Femur (tissue), 1 donor: ENCODE data around the gene MOV10L1.

Experiments
- DNase-seq: peaks from one replicate; pipeline ENCODE4 v3.0.0-alpha.2; 2017

The MOV10L1 gene

DNA sequence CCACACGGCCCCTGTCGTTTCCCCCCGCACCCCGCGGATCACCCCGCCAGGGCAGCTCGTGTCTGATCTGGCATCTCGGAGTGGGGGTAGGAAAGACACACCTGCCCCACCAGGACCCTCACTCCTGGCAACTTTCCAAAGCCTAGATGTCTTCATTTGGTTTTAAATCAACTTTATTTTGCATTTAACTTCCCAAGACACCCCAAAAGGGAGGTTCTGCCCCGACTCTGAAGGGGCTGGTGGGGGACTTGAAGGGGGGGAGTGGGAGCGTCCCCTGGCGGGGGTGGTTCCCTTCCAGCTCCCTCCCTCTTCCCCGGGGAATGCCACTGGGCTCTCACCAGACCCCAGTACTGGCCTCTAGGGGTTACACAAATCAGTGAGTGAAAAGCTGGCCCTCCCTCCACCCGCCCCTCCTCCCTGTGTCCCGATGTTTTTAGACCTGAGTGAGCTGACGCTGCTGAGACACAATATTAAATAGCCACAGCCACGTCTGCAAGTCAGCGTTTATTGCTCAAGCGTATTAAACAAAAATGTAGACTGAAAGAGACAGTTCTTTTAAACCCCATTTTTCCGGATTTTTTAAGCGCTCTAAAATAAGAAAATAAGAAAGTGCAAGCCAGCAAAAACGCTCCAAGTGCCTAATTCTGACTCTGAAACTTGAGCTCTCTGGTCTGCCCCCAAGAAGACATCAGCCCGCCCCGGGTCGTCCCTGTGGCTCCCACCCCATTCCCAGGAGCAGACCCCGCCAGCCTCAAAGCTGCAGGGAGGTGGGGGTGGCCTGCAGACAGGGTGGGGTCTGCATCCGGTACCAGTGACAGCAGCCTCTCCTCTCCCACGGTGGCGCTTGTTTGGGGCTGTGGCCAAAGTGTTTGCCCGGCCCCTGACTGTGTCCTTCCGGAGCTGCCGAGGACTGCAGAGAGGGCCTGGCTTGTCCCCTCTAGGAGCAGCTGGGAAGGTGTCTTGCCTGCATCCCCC is 30.6 kb upstream of the MOV10L1 start:
- DNase-seq, result peak; percentile 67

DNA sequence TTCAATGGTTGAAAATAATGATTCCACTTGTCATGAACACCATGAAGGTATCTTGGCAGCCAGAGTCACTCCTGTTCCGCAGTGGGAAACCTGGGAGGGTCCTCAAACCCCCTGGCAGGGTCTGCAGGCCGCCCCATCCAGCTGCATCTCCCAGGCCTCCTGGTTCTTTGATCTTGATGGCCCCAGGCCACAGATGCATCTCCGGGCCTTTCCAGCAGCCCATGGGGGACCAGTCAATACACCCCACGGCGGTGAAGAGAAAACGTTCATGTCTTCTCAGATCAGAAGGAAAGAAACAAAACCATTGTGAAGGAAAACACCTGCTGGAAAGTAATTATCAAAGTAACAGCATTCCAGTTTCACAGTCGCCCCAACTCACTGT is 29.9 kb upstream of the MOV10L1 start:
- DNase-seq, result no peak

DNA sequence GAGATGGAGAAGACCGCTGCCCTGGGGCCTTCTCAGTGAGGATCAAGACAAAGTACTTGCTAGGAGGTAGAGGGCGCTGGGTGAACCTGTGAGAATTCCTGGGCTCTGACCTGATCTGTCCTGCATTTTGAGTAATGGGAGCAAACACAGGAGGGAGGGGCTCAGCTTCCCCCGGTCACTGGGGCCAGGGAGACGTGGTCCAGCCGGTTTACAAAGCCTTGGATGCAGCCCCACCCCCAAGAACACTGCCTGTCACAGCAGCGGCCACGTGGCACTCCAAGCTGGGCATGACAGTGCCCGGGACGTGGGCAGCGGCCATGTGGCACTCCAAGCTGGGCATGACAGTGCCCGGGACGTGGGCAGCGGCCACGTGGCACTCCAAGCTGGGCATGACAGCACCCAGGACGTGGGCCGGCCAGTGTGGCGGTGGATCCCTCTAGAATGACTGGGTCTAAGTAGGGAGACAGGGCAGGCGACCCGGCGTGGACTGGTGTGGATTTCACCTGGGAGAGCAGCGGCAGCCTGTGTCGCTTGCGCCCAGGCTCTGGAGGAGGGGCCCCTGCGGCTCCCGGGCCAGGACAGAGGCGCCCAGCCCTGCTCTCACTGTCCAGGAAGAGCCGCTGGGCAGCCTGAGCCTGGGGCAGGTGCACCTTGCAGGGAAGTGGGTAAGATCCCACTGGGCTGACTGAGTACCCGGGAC is 29.2 kb upstream of the MOV10L1 start:
- no peak for DNase-seq

DNA sequence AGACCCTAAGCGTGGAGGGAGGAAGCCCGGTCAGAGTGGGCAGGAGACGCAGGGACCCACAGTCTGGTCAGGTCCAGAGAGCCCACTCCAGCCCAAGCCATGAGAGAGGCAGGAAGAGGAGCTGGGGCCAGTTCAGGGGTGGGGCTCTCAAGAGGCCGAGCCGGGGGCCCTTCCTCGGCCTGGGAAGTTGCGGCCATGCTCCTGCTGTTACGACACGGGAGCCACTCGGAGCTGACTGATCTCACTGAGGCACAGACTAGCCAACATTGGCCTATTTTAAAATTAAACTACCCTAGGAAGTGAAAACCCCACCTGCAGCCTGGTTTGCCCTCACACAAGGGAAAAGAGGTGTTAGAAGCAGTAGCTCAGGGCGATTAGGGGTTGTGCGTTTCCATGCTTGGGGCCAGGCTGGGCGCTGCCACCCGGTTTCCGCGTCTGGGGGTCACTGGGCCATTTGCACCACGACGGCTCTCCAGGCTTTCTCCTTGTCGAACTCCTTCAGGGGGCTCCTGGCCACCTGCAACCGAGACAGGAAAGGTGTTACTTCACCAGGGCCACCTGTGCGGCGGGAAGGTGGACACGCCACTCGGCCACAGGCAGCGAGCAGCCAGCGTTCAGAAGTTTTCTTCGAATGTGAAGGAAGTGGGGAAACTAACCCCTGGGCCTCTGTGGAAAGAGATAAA is 28.5 kb upstream of the MOV10L1 start:
- DNase-seq, result no peak

DNA sequence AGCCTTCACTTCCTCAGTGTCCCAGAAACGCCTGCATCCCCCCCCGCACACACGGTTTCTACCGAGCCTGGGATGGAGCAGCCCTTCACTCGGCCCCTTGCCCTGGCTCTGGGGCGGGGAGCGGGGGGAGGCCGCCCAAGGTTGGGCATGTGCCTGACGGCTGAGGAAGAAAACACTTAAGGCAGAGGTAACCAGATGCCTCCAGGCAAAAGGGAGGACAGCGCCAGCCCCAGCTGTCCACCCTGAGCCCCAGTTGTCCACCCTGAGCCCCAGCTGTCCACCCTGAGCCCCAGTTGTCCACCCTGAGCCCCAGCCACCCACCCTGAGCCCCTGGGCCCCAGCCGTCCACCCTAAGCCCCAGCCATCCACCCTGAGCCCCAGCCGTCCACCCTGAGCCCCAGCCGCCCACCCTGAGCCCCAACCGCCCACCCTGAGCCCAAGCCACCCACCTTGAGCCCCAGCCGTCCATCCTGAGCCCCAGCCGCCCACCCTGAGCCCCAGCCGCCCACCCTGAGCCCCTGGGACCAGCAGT is 27.9 kb upstream of the MOV10L1 start:
- DNase-seq, result peak; percentile 14

DNA sequence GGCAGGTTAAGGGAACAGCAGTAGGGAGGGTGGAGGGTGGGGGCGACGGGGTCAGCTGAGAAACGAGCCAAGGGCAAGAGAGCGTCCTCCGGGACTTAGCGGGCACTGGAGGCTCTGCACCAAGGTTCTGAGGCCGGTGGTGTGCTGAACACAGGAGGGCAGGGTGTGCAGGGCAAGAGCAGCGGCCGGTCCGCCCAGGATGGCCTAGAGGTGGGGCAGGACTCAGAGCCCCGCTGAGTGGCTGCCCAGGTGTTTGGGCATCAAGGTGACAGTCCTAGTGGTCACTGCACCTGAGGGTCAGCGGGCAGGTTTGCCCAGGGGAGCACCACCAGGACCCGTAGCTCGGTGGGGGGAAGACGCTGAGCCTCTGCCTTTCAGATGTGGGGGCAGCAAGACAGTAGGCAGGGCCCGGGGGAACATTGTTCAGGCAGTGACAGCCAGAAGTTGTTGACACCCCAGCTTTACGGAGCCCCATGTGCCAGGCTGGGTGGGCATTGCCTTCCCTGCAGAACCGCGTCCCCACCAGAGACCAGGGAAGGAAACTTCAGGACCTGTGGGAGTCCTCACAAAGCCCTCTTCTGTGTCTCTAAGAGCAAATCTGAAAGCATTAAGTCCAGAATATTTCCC is 27.2 kb upstream of the MOV10L1 start:
- DNase-seq, result peak; percentile 17

DNA sequence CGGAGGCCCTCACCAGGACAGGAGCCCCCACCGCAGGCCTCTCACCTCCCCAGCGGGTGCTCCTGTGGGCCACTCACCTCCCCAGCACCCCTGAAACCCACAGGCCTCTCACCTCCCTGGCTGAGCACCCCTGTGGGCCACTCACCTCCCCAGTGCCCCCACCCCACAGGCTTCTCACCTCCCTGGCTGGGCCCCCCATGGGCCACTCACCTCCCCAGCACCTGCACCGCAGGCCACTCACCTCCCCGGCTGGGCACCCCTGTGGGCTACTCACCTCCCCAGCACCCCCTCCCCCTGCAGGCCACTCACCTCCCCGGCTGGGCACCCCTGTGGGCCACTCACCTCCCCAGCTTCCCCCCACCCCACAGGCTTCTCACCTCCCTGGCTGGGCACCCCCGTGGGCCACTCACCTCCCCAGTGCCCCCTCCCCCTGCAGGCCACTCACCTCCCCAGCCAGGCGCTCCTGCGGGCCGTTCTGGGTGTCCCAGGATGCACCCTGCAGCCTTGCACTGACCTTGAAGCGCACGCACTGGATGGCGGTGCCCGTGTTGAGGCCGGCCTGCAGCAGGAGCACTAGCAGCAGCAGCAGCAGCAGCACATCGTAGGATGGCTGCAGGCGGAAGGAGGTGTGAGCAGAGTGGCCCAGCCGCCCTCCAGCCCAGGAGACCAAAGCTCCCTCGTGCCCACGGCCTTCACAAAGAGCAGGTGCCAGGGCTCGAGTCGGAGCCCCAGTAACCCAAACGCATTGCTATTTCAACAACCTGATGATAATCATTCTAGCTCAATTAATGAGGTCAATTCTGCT is 26.0 kb upstream of the MOV10L1 start:
- peak; percentile 19 for DNase-seq

DNA sequence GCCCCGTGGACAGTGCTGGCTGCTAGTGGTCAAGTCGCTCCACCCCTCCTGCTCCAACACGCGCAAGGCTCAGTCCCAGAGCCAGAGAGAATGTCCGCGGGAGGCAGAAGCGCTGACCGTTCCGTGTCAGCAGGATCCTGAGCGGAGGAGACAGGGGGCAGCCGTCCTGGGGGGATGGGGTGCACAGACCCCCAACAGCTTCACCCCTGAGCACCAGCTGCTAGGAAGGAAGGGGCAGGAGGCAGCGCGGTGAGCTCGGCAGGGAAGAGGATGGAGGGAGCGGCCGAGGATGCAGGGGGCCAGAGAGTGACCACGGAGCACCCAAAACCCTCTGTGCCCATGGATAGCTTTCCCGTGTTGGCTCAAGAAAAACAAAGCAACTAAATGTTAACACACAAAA is 25.4 kb upstream of the MOV10L1 start:
- DNase-seq, result peak; percentile 18

DNA sequence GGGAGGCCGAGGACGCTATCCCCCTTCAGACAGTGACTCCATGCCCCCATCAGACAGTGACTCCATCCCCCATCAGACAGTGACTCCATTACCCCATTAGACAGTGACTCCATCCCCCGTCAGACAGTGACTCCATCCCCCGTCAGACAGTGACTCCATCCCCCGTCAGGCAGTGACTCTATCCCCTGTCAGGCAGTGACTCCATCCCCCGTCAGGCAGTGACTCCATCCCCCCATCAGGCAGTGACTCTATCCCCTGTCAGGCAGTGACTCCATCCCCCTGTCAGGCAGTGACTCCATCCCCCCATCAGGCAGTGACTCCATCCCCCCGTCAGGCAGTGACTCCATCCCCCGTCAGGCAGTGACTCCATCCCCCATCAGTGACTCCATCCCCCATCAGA is 22.6 kb upstream of the MOV10L1 start:
- DNase-seq, result no peak

DNA sequence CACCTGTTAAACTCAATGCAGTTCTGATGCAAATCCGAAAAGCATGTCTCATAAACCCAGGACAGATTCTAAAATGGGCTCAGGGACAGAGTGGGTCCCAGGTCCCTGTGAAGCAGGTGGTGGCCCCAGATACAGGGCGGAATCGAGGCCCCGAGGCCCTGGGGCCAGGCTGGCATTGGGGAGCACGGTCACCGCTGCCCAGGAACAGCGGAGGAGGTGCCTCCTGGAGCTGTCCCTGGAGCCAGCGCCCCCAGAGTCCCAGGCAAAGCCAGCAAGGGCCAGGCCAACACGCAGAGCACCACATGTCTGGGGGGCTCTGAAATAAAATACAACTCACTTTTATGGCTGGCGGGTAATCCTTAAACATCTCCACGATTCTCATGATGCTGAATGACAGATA is 21.7 kb upstream of the MOV10L1 start:
- DNase-seq, result no peak

DNA sequence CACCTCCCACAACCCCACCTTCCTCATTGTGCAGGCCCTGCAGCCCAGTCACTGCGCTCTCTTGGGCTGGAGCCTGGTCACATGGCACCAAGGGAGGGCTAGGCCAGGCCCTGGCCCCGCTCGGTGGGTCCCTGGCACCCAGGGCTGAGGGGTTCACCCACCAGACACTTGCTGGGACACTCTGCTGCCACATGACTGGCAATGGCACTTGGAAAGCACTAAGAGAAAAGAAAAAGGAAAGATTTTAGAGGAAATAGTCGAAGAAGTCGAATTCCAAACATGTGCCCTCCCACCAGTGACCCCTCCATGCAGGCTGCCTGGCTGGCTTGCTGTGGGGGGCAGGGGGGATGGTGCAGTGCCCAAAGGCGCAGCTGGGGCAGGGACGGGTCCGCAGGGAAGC is 19.4 kb upstream of the MOV10L1 start:
- DNase-seq, result no peak

DNA sequence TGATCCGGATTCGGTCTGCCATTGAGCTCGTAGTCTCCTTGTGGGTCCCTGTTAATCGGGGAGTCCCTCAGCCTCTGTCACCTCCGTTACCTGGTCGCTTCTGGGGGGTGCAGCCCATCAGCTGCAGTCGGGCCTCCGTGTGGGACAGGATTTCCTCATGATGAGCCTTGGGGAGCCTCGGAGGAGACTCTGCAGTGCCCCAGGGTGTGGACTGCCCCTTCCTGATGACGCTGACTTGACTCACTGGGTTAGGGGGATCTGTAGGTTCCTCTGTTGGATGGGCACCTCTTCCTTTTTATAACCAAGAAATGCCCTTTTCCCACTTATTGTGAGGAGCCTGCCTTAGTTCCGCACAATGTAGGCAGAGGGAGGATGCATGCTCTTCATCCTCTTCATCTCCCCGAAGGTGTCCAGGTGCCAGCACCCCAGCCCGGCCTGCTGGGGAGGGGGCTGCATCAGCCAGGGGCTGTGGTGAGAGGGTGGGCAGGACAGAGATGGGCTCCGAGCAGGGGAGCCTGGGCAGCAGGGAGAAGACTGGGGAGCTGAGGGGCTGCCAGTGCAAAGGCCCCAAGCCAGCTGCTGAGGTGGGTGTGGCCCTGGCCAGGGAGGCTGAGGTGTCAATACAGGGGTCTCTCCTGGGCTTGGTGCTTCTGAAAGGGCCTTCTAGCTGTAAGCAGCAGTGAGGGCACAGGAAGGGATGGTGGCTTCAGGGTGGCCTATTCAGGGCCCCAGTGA is 18.2 kb upstream of the MOV10L1 start:
- no peak for DNase-seq

DNA sequence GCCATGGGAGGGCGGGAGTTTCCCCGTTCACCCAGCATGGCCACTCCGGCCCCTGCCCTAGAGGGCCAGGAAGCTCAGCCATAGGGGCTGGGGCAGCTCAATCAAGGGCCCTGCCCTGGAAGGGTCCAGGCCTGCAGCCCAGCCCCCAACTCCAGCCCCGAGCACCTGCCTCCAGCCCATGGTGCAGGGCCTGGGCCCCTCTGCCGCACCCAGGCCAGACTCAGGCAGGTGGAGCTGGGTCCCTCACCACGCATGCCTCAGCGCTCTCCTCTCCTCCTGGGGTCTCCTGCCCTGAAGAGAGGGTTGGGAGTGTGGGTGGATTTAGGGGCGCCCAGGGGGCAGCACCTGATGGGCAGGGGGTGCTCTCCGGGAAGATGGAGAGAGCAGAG is 17.6 kb upstream of the MOV10L1 start:
- no peak for DNase-seq

DNA sequence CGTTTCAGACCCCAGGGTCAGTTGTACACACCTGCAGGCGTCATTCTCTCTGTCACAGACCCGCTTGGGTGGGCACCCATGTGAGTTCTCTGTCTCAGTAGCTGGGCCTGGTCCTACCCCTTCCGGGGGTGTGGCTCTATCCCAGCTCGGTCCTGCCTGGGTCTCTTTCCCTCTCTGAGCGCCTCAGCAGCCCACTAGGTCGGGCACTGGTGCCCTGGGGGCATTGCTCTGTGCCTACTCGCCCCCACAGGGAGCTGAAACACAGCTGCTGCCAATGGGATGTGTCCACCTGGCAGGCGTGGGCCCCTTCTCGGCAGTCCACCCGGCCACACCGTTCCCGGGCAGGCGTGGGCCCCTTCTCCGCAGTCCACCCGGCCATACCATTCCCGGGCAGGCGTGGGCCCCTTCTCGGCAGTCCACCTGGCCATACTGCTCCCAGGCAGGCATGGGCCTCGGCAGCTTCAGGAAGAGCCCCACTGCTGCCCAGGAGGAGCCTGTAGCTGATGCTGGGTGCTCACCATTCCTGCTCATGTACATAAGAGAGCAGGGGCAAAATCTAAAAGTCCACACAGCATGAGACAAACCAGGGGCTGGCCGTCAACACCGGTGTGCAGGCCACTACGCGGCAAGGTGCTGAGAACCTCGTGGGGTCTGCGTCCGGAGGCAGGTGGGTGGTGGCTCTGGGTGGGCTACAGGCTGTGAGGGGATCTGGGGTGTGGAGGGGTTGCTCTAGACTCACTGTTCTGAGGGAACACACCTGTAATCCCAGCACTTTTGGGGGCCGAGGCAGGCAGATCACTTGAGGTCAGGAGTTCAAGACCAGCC is 16.9 kb upstream of the MOV10L1 start:
- no peak for DNase-seq

DNA sequence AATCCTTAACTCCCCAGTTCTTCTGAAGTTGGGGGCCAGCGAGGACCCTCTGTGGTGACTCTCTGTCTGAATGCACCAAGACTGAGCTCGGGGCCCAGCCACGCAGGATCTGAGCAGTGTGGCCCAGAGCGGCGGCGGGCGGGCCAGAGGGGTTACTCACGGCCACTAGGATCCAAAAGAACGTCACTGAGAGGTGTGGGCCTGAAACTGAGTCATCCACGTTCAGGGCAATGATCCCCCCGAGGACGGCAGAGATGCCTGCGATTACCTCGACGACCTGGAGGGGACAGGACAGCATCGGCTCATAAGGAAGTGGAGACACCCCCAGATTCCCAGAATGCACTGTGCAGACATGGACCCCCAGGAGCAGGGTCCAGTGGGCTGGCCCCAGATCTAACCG is 15.8 kb upstream of the MOV10L1 start:
- DNase-seq, result no peak

DNA sequence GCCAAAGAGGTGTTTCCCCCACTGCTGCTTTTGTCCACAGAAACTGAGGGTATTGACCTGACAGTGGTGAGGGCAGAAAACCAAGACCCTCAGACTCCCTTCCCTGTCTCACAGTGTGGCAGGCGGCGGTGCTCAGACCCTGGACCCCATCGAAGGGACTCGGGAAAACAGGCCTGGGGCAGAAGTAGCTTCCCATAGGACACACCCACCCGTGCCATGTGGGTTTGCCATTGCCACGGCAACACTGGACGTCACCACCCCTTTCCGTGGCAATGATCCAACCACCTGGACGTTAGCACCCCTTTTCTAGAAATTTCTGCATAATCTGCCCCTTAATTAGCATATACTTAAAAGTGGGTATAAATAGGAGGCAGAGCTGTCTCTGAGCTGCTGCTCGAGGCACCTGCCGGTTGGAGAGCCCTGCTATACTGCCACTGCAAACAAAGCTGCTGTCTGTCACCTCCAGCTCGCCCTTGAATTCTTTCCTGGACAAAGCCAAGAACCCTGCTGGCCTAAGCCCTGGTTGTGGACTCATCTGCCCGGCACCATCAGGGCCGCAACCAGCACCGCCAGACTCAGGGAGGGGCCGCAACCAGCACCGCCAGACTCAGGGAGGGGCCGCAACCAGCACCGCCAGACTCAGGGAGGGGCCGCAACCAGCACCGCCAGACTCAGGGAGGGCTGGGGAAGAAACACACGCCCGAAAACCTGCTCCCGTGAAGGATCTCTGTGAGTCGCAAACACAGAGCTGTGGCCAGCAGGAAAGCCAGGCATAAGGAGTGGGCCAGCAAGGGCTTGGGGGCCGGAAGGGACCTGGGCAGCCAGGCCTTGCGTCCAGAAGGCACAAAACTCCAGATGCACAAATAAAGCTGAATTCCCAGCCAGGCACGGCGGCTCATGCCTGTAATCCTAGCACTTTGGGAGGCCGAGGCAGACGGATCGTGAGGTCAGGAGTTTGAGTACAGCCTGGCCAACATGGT is 15.0 kb upstream of the MOV10L1 start:
- DNase-seq, result no peak

DNA sequence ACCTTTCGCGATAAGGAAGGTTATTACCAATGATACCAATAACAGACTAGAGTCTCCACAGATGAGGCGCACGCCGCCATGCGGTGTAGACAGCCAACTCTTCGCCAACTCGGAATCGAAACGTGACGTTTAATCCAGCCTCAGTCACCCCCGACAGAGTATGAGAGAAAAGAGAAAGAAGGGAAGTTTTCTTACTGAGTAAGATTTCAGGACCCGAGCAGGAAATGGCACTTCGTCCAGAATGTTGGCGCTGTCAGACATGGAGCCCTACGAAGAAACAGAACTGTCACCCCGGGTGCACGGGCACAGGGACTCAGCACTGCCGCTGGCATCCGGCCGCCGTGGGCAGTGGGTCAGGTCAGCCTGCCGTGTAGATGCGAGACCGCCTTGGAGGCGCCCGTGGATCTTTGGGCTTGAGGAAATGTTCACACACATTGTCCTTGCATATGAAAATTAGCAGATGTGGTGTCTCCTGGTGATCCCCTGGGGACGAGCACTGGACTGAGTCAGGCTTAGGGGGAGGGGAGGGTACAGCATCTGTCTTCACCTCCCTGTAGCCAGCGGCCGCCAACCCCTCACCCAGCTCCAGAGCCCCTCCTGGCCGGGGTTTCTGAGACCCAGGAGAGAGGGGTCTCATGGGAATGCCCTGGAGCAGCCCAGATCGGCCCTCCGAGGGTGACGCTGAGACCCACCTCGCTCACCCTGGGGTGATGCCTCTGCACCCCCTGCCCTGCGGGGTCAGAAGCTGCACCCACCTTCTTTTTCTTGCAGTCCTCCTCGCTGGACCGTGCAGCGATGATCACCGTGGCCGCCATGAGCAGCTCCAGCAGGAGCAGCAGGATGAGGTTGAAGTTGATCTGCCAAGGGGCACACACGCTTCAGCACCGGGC is 12.9 kb upstream of the MOV10L1 start:
- DNase-seq, result no peak

DNA sequence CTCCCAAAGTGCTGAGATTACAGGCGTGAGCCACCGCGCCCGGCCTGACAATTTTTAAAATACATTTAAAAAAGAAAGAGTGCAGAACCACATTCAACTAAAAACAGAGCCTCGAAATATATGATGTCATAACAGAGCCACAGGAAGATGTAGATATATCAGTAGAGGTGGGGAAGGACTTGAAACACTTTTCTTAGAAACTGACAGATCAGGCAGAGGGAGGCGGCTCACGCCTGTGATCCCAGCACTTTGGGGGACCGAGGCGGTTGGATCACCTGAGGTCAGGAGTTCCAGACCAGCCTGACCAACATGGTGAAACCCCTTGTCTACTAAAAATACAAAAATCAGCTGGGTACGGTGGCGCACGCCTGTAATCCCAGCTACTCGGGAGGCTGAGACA is 11.6 kb upstream of the MOV10L1 start:
- DNase-seq, result no peak
